GM18508 (cell line): ENCODE data around the gene SMCHD1.
"Not testable (repeated sequence)": the region's sequence is repeated elsewhere in the genome, so short reads cannot be mapped to it uniquely, and the experiment has no call there.

ENCODE experiments used
- ATAC-seq: cut with Tn5 transposase; IDR thresholded peaks from one replicate; pipeline ENCODE4 v1.9.1; 2021; ENCODE audit warnings: moderate number of reproducible peaks; ENCODE audit not compliant: insufficient read depth, unreplicated experiment

The SMCHD1 gene

GRCh38 chr18:2714140-2714539, 58.6 kb downstream of the SMCHD1 start:
- no peak for ATAC-seq

- no peak for ATAC-seq
Observed at GRCh38 chr18:2715990-2716389, 60.5 kb downstream of the SMCHD1 start.

GRCh38 chr18:2716394-2717326, 61.1 kb downstream of the SMCHD1 start:
- no peak for ATAC-seq

- ATAC-seq: no peak
Observed at GRCh38 chr18:2717407-2717806, 61.9 kb downstream of the SMCHD1 start.

- ATAC-seq: no peak
Observed at GRCh38 chr18:2719040-2719439, 63.5 kb downstream of the SMCHD1 start.

- no peak for ATAC-seq
Observed at GRCh38 chr18:2723207-2723606, 67.7 kb downstream of the SMCHD1 start.

GRCh38 chr18:2729757-2730156, 74.2 kb downstream of the SMCHD1 start:
- no peak for ATAC-seq

- no peak for ATAC-seq
Observed at GRCh38 chr18:2736823-2737222, 81.3 kb downstream of the SMCHD1 start.

- ATAC-seq: not testable (repeated sequence)
Observed at GRCh38 chr18:2740082-2740481, 84.6 kb downstream of the SMCHD1 start.

- ATAC-seq: no peak
Observed at GRCh38 chr18:2746274-2746673, 90.7 kb downstream of the SMCHD1 start.

GRCh38 chr18:2758309-2758708, 102.8 kb downstream of the SMCHD1 start:
- no peak for ATAC-seq

- ATAC-seq: no peak
Observed at GRCh38 chr18:2774669-2775068, 119.1 kb downstream of the SMCHD1 start.

GRCh38 chr18:2776601-2777000, 121.1 kb downstream of the SMCHD1 start:
- no peak for ATAC-seq

GRCh38 chr18:2777241-2777640, 121.7 kb downstream of the SMCHD1 start:
- no peak for ATAC-seq

- no peak for ATAC-seq
Observed at GRCh38 chr18:2780750-2781149, 125.2 kb downstream of the SMCHD1 start.

GRCh38 chr18:2787225-2787624, 131.7 kb downstream of the SMCHD1 start:
- no peak for ATAC-seq

- no peak for ATAC-seq
Observed at GRCh38 chr18:2792395-2792794, 136.9 kb downstream of the SMCHD1 start.

GRCh38 chr18:2794159-2794558, 138.6 kb downstream of the SMCHD1 start:
- no peak for ATAC-seq

GRCh38 chr18:2797951-2798350, 142.4 kb downstream of the SMCHD1 start:
- ATAC-seq: no peak

- no peak for ATAC-seq
Observed at GRCh38 chr18:2799369-2799768, 143.8 kb downstream of the SMCHD1 start.

GRCh38 chr18:2805970-2806943, 150.7 kb downstream of the SMCHD1 start:
- no peak for ATAC-seq
